HCT116 (cell line): Measurements from ENCODE around the gene TRIM14. TPM values are rescaled to one million over a fixed set of nuclear protein-coding genes. Genes with fewer than 3 reads are reported as not detected.

Experiments
- ATAC-seq: fragments of 200-7000 bp; cut with Tn5 transposase; 2 replicates; pipeline ENCODE4 v1.9.1; 2020; ENCODE audit warnings: mild to moderate bottlenecking, moderate library complexity
- BruUV-seq: library from RNA; stranded (reverse); fragments of 400-500 nt; replicated peaks from 2 replicates; lab custom pipeline; 2021; lab: Mats Ljungman, UMichigan
- CTCF ChIA-PET: fragments of 300-600 bp; sonication (Branson Sonifier 250); formaldehyde crosslinking; loops from one replicate; lab custom pipeline; 2021; ENCODE audit warnings: antibody characterized with exemption; lab: Charles Lee
- POLR2A ChIA-PET: fragments of 300-600, 350-600 bp; sonication (Branson Sonifier 250); formaldehyde crosslinking; loops from one replicate; lab custom pipeline; 2021; ENCODE audit warnings: antibody characterized with exemption; lab: Charles Lee
- RAD21 ChIA-PET, 2 experiments: fragments of 300-600 bp; sonication (Branson Sonifier 250); formaldehyde crosslinking; loops; one replicate each; lab custom pipeline; 2023; ENCODE audit warnings: low total read pairs in 2 of 2; ENCODE audit not compliant: uncharacterized antibody in 2 of 2, unreplicated experiment in 2 of 2, low non-redundant PET in 1 of 2; lab: Charles Lee
- DNase-seq: peaks from one replicate; pipeline ENCODE4 v3.0.0-alpha.2; 2010; ENCODE audit warnings: low read depth, low spot score
- H2AFZ ChIP-seq: fragments of 200-600 bp; shearing (Covaris generic), sonication (generic); 2 replicates; pipeline ENCODE4 v1.6.1; 2017; ENCODE audit warnings: low read depth, mixed run types, mixed read lengths, antibody characterized with exemption, low read length; ENCODE audit not compliant: poor library complexity, severe bottlenecking
- H3K27ac ChIP-seq: 2 replicates; pipeline ENCODE4 v1.5.1; 2012; ENCODE audit warnings: low read depth, low read length
- H3K27me3 ChIP-seq: fragments of 200-600 bp; sonication (generic); 2 replicates; pipeline ENCODE4 v1.6.1; 2016; ENCODE audit warnings: mixed run types, low read length, mixed read lengths; ENCODE audit not compliant: insufficient read depth
- H3K36me3 ChIP-seq, 2 experiments: fragments of 200-500 bp in 1 of 2; fragments of 200-600 bp in 1 of 2; sonication (Bioruptor generic) in 1 of 2; sonication (generic) in 1 of 2; 2 replicates each; pipeline versions ENCODE4 v1.5.1 to v1.6.1; 2014 to 2016; ENCODE audit warnings: low read length in 2 of 2, inconsistent platforms in 1 of 2, mixed read lengths in 1 of 2, mixed run types in 1 of 2; ENCODE audit not compliant: insufficient read depth in 2 of 2, control insufficient read depth in 1 of 2
- H3K4me1 ChIP-seq, 2 experiments: fragments of 200-600 bp in 1 of 2; sonication (generic) in 1 of 2; 2 replicates each; pipeline versions ENCODE4 v1.5.1 to v1.6.1; 2012 to 2017; ENCODE audit warnings: low read length in 2 of 2, inconsistent platforms in 1 of 2, mild to moderate bottlenecking in 1 of 2, mixed read lengths in 1 of 2, mixed run types in 1 of 2, moderate library complexity in 1 of 2; ENCODE audit not compliant: insufficient read depth in 2 of 2, control insufficient read depth in 1 of 2
- H3K4me2 ChIP-seq: fragments of 200-600 bp; sonication (generic); 2 replicates; pipeline ENCODE4 v1.6.1; 2017; ENCODE audit warnings: mixed run types, low read length, mixed read lengths
- H3K4me3 ChIP-seq, 2 experiments: fragments of 200-600 bp in 1 of 2; sonication (generic) in 1 of 2; replicated peaks in 1 of 2; 2 replicates each; pipeline ENCODE4 v1.5.1; 2011 to 2016; ENCODE audit warnings: low read length in 2 of 2, control low read depth in 1 of 2, low read depth in 1 of 2, mild to moderate bottlenecking in 1 of 2, mixed read lengths in 1 of 2, mixed run types in 1 of 2
- H3K79me2 ChIP-seq: fragments of 200-600 bp; sonication (generic); 2 replicates; pipeline ENCODE4 v1.6.1; 2017; ENCODE audit warnings: mild to moderate bottlenecking, mixed run types, low read length, moderate library complexity, mixed read lengths; ENCODE audit not compliant: insufficient read depth
- H3K9ac ChIP-seq: fragments of 200-600 bp; sonication (generic); 2 replicates; pipeline ENCODE4 v1.6.1; 2016; ENCODE audit warnings: low read length, mixed read lengths
- H3K9me2 ChIP-seq: fragments of 200-600 bp; sonication (generic), shearing (Covaris generic); 2 replicates; pipeline ENCODE4 v1.6.1; 2017; ENCODE audit warnings: mixed run types, mild to moderate bottlenecking, moderate library complexity; ENCODE audit not compliant: insufficient read depth
- H3K9me3 ChIP-seq, 2 experiments: fragments of 200-500 bp in 1 of 2; fragments of 200-600 bp in 1 of 2; sonication (Bioruptor generic) in 1 of 2; sonication (generic) in 1 of 2; 2 replicates each; pipeline ENCODE4 v1.6.1; 2014 to 2017; ENCODE audit warnings: low read length in 2 of 2, mixed read lengths in 2 of 2, inconsistent platforms in 1 of 2, low read depth in 1 of 2, mild to moderate bottlenecking in 1 of 2, mixed run types in 1 of 2, moderate library complexity in 1 of 2; ENCODE audit not compliant: control insufficient read depth in 1 of 2, insufficient read depth in 1 of 2
- H4K20me1 ChIP-seq: fragments of 200-600 bp; sonication (generic), shearing (Covaris generic); 2 replicates; pipeline ENCODE4 v1.6.1; 2017; ENCODE audit warnings: mixed run types, mild to moderate bottlenecking, moderate library complexity; ENCODE audit not compliant: insufficient read depth
- CBX3 ChIP-seq: IDR thresholded peaks from 2 replicates; pipeline ENCODE4 v1.6.1; 2012; ENCODE audit warnings: low read depth
- CEBPB ChIP-seq: IDR thresholded peaks from 2 replicates; pipeline ENCODE4 v1.6.1; 2012; ENCODE audit warnings: low read depth
- EGR1 ChIP-seq: IDR thresholded peaks from 2 replicates; pipeline ENCODE4 v1.6.1; 2012; ENCODE audit warnings: low read depth
- ELF1 ChIP-seq: IDR thresholded peaks from 2 replicates; pipeline ENCODE4 v1.6.1; 2012; ENCODE audit warnings: low read depth, borderline replicate concordance
- EZH2phosphoT487 ChIP-seq: fragments of 200-600 bp; IDR thresholded peaks from 2 replicates; pipeline ENCODE4 v1.6.1; 2018; ENCODE audit warnings: antibody characterized with exemption, borderline replicate concordance
- FOSL1 ChIP-seq: IDR thresholded peaks from 2 replicates; pipeline ENCODE4 v1.6.1; 2012; ENCODE audit warnings: low read depth
- JUND ChIP-seq: IDR thresholded peaks from 2 replicates; pipeline ENCODE4 v1.6.1; 2012
- POLR2AphosphoS5 ChIP-seq: IDR thresholded peaks from 2 replicates; pipeline ENCODE4 v1.6.1; 2011; ENCODE audit warnings: mild to moderate bottlenecking, low read depth, low read length, moderate library complexity
- RAD21 ChIP-seq: IDR thresholded peaks from 2 replicates; pipeline ENCODE4 v1.6.1; 2012; ENCODE audit warnings: low read depth, mild to moderate bottlenecking
- SIN3A ChIP-seq: IDR thresholded peaks from 2 replicates; pipeline ENCODE4 v1.6.1; 2012; ENCODE audit warnings: low read depth
- SRF ChIP-seq: IDR thresholded peaks from 2 replicates; pipeline ENCODE4 v1.6.1; 2012; ENCODE audit warnings: low read depth
- TCF7L2 ChIP-seq: IDR thresholded peaks from 2 replicates; pipeline ENCODE4 v1.7.0; 2011; ENCODE audit warnings: borderline replicate concordance, inconsistent platforms; ENCODE audit not compliant: insufficient read depth, insufficient read length; ENCODE audit errors: extremely low read depth
- YY1 ChIP-seq: IDR thresholded peaks from 2 replicates; pipeline ENCODE4 v1.6.1; 2011; ENCODE audit warnings: low read length, low read depth, moderate library complexity, mild to moderate bottlenecking; ENCODE audit not compliant: insufficient replicate concordance; ENCODE audit errors: extremely low read depth
- ZNF274 ChIP-seq: fragments of 200-500 bp; sonication (Bioruptor generic); IDR thresholded peaks from 2 replicates; pipeline ENCODE4 v1.6.1; 2014; ENCODE audit warnings: mild to moderate bottlenecking, low read depth, low read length, inconsistent platforms
- intact Hi-C: fragments of 100-400 bp; cut with micrococcal nuclease; formaldehyde crosslinking; loops from 2 replicates; pipeline ENCODE4 v1.10.0; 2022
- total RNA-seq: library from RNA; stranded (reverse); gene quantifications from one replicate; pipeline ENCODE4 v1.2.1, GENCODE V29; 2021; ENCODE audit not compliant: unreplicated experiment
- TF ChIP-seq, protein P1 (sequence below): IDR thresholded peaks from 2 replicates; pipeline ENCODE4 v1.6.1; 2011; ENCODE audit warnings: mild to moderate bottlenecking, low read length, moderate library complexity; ENCODE audit not compliant: insufficient replicate concordance; ENCODE audit errors: extremely low read depth
- TF ChIP-seq, protein P2 (sequence below), 3 experiments: fragments of 200-600 bp in 1 of 3; sonication (generic) in 1 of 3; IDR thresholded peaks in 2 of 3; conservative IDR thresholded peaks in 1 of 3; 2 replicates each; pipeline ENCODE4 v1.5.1; 2012 to 2017; ENCODE audit warnings: low read depth in 2 of 3, low read length in 2 of 3, antibody characterized with exemption in 1 of 3, borderline replicate concordance in 1 of 3, control low read depth in 1 of 3, mild to moderate bottlenecking in 1 of 3, mixed read lengths in 1 of 3, mixed run types in 1 of 3, moderate library complexity in 1 of 3; ENCODE audit not compliant: insufficient read depth in 1 of 3
- TF ChIP-seq, protein P3 (sequence below): IDR thresholded peaks from 2 replicates; pipeline ENCODE4 v1.6.1; 2012
- TF ChIP-seq, protein P4 (sequence below): IDR thresholded peaks from 2 replicates; pipeline ENCODE4 v1.6.1; 2012

TRIM14 gene
- total RNA-seq, 1 experiment from 2014 or later, result 24.4 TPM

DNA sequence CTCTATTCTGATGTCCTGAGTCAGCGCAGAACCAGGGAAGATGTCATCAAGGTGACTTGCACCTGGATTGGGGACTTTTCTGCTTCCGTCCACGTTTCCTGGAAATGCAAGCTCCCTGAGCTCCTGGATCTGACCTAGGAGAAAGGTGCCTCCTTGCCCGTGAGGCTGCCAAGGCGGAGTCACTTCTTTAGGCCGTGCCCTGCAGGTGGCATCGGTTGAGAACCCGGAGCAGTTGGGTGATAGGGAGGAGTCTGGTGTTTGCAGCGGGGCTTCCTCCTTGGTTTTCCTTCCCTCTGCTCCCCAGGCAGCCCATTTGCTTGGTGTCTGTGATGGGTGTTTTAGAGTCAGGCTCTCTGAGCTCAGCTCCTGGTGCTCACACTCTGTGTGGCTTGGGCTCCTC lies 47.3 kb downstream of the TRIM14 start:
- RAD21 ChIA-PET, result no interaction called here
- Histone ChIP-seq H3K36me3 (peaks cover under 1 to 14% of the 10 kb centered on the region in 2 experiments; a peak in 2 of 4 replicates), H4K20me1 (no peaks in the 10 kb centered on the region), H3K27ac (no peak overlapping the region), H3K9me3 (no peaks in the 10 kb centered on the region), H3K79me2 (peaks cover 63% of the 10 kb centered on the region), H3K4me3 (no peak overlapping the region), H3K9ac (no peak overlapping the region), H3K27me3 (no peaks in the 10 kb centered on the region), H2AFZ (no peak overlapping the region), H3K4me1 (peaks cover 0 to 18% of the 10 kb centered on the region in 2 experiments; a peak in 3 of 4 replicates), H3K9me2 (no peaks in the 10 kb centered on the region), H3K4me2 (no peak overlapping the region)
- DNase-seq, result no peak
- ATAC-seq, result no peak
- intact Hi-C loops, result loop anchor here (10.0 kb wide), 2 partner anchors 143 to 703 kb away; no protein-coding TSS in a partner anchor
- POLR2A ChIA-PET, result interaction anchor here (1.1 kb wide), 1 partner anchor 15 kb away, joined by 3 read pairs; the partner anchor contains the start of gene NANS
- CTCF ChIA-PET, result no interaction called here
- no peak for TF ChIP-seq CEBPB
- no peak for TF ChIP-seq ZNF274
- no peak for TF ChIP-seq FOSL1
- TF ChIP-seq, protein P1, sequence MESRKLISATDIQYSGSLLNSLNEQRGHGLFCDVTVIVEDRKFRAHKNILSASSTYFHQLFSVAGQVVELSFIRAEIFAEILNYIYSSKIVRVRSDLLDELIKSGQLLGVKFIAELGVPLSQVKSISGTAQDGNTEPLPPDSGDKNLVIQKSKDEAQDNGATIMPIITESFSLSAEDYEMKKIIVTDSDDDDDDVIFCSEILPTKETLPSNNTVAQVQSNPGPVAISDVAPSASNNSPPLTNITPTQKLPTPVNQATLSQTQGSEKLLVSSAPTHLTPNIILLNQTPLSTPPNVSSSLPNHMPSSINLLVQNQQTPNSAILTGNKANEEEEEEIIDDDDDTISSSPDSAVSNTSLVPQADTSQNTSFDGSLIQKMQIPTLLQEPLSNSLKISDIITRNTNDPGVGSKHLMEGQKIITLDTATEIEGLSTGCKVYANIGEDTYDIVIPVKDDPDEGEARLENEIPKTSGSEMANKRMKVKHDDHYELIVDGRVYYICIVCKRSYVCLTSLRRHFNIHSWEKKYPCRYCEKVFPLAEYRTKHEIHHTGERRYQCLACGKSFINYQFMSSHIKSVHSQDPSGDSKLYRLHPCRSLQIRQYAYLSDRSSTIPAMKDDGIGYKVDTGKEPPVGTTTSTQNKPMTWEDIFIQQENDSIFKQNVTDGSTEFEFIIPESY, result no peak
- TF ChIP-seq, protein P2, sequence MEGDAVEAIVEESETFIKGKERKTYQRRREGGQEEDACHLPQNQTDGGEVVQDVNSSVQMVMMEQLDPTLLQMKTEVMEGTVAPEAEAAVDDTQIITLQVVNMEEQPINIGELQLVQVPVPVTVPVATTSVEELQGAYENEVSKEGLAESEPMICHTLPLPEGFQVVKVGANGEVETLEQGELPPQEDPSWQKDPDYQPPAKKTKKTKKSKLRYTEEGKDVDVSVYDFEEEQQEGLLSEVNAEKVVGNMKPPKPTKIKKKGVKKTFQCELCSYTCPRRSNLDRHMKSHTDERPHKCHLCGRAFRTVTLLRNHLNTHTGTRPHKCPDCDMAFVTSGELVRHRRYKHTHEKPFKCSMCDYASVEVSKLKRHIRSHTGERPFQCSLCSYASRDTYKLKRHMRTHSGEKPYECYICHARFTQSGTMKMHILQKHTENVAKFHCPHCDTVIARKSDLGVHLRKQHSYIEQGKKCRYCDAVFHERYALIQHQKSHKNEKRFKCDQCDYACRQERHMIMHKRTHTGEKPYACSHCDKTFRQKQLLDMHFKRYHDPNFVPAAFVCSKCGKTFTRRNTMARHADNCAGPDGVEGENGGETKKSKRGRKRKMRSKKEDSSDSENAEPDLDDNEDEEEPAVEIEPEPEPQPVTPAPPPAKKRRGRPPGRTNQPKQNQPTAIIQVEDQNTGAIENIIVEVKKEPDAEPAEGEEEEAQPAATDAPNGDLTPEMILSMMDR (IDR thresholded peaks at IDR 0.05 in 2 of 3, conservative IDR thresholded peaks at IDR 0.05 in 1 of 3; ENCODE audit: borderline replicate concordance in 1 of 3, insufficient read depth in 1 of 3, low read depth in 2 of 3, low read length in 2 of 3), result no peak
- TF ChIP-seq, protein P3, sequence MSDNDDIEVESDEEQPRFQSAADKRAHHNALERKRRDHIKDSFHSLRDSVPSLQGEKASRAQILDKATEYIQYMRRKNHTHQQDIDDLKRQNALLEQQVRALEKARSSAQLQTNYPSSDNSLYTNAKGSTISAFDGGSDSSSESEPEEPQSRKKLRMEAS, result no peak
- TF ChIP-seq, protein P4, sequence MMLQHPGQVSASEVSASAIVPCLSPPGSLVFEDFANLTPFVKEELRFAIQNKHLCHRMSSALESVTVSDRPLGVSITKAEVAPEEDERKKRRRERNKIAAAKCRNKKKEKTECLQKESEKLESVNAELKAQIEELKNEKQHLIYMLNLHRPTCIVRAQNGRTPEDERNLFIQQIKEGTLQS, result no peak
- TF ChIP-seq RAD21, result no peak
- no peak for TF ChIP-seq SRF
- TF ChIP-seq TCF7L2, result no peak
- TF ChIP-seq POLR2AphosphoS5, result no peak
- no peak for TF ChIP-seq ELF1
- no peak for TF ChIP-seq EZH2phosphoT487
- TF ChIP-seq YY1, result no peak
- TF ChIP-seq JUND, result no peak
- no peak for TF ChIP-seq EGR1
- no peak for TF ChIP-seq SIN3A
- no peak for TF ChIP-seq CBX3
- BruUV-seq, result no TSS peak
